DOHH2 (cell line): Measurements from ENCODE around the gene IL6.

Experiments
- H3F3A ChIP-seq: fragments of 200-600 bp; sonication (generic), shearing (Covaris generic); 2 replicates; pipeline ENCODE4 v1.6.0; 2016; ENCODE audit warnings: antibody characterized with exemption, mild to moderate bottlenecking; ENCODE audit not compliant: control insufficient read depth, insufficient read depth
- H3K27ac ChIP-seq: fragments of 200-600 bp; sonication (generic); 2 replicates; pipeline ENCODE4 v1.5.1; 2014; ENCODE audit warnings: low read depth, mild to moderate bottlenecking, low read length, moderate library complexity
- H3K27me3 ChIP-seq: fragments of 200-600 bp; sonication (generic); 2 replicates; pipeline ENCODE4 v1.6.1; 2014; ENCODE audit warnings: mild to moderate bottlenecking, low read length, mixed read lengths; ENCODE audit not compliant: control insufficient read depth
- H3K36me3 ChIP-seq: fragments of 200-600 bp; sonication (generic); 2 replicates; pipeline ENCODE4 v1.6.1; 2014; ENCODE audit warnings: mild to moderate bottlenecking, low read length, moderate library complexity, mixed read lengths; ENCODE audit not compliant: control insufficient read depth
- H3K4me1 ChIP-seq: fragments of 200-600 bp; sonication (generic); 2 replicates; pipeline ENCODE4 v1.6.1; 2014; ENCODE audit warnings: mild to moderate bottlenecking, low read length, mixed read lengths; ENCODE audit not compliant: control insufficient read depth
- H3K4me2 ChIP-seq: fragments of 200-600 bp; sonication (generic); 2 replicates; pipeline ENCODE4 v1.6.0; 2014; ENCODE audit warnings: mild to moderate bottlenecking, low read length, moderate library complexity
- H3K4me3 ChIP-seq: fragments of 200-600 bp; sonication (generic); 2 replicates; pipeline ENCODE4 v1.5.1; 2014; ENCODE audit warnings: mild to moderate bottlenecking, low read length, mixed read lengths
- H3K79me2 ChIP-seq: fragments of 200-600 bp; sonication (generic); 2 replicates; pipeline ENCODE4 v1.6.1; 2014; ENCODE audit warnings: mild to moderate bottlenecking, low read length, mixed read lengths; ENCODE audit not compliant: control insufficient read depth
- H3K9me2 ChIP-seq: fragments of 200-600 bp; sonication (generic); replicated peaks from 2 replicates; pipeline ENCODE4 v1.6.1; 2014; ENCODE audit warnings: mild to moderate bottlenecking, low read length, mixed read lengths; ENCODE audit not compliant: control insufficient read depth
- H3K9me3 ChIP-seq: fragments of 200-600 bp; sonication (generic); 2 replicates; pipeline ENCODE4 v1.6.1; 2014; ENCODE audit warnings: antibody characterized with exemption, low read length, mixed read lengths; ENCODE audit not compliant: control insufficient read depth, insufficient read depth
- H4K20me1 ChIP-seq: fragments of 200-600 bp; sonication (generic); 2 replicates; pipeline ENCODE4 v1.6.0; 2014; ENCODE audit warnings: low read depth, mild to moderate bottlenecking, antibody characterized with exemption, low read length, moderate library complexity; ENCODE audit not compliant: control insufficient read depth, insufficient read depth
- CTCF ChIP-seq: fragments of 200-600 bp; sonication (generic); IDR thresholded peaks from one replicate; pipeline ENCODE4 v1.5.1; 2014; ENCODE audit warnings: antibody characterized with exemption, mild to moderate bottlenecking, low read depth, low read length; ENCODE audit not compliant: poor library complexity, severe bottlenecking
- EZH2phosphoT487 ChIP-seq: fragments of 200-600 bp; sonication (generic); IDR thresholded peaks from 2 replicates; pipeline ENCODE4 v1.6.1; 2017; ENCODE audit warnings: borderline replicate concordance, mild to moderate bottlenecking, antibody characterized with exemption, low read length, moderate library complexity, mixed read lengths

The IL6 gene

GRCh38 chr7:22709857-22710256 is 17.1 kb upstream of the IL6 start:
- H3K4me1 ChIP-seq: peaks cover 21% of the 10 kb centered on the region
- H3K4me3 ChIP-seq: peak overlapping the region; percentile 33

GRCh38 chr7:22712999-22713398 is 14.0 kb upstream of the IL6 start:
- no peaks in the 10 kb centered on the region for H3K36me3 ChIP-seq
- H3K9me2 ChIP-seq: no peaks in the 10 kb centered on the region
- no peak overlapping the region for H3K4me3 ChIP-seq
- TF ChIP-seq CTCF (no peak), EZH2phosphoT487 (no peak)
- no peaks in the 10 kb centered on the region for H3K9me3 ChIP-seq
- peaks cover 21% of the 10 kb centered on the region for H3K4me1 ChIP-seq
- H3K4me2 ChIP-seq: no peak overlapping the region
- H3K79me2 ChIP-seq: no peaks in the 10 kb centered on the region
- peaks cover 49% of the 10 kb centered on the region for H3K27me3 ChIP-seq
- no peaks in the 10 kb centered on the region for H4K20me1 ChIP-seq
- H3F3A ChIP-seq: peaks cover 3% of the 10 kb centered on the region; the same call in 1 of the 2 replicates
- H3K27ac ChIP-seq: no peak overlapping the region

More at GRCh38 chr7:22709857-22710256, 17.1 kb upstream of the IL6 start:
- TF ChIP-seq CTCF (no peak), EZH2phosphoT487 (no peak)
- Histone ChIP-seq H3K36me3 (no peaks in the 10 kb centered on the region), H3K27ac (peak overlapping the region; percentile 35; the same call in 1 of the 2 replicates), H4K20me1 (no peaks in the 10 kb centered on the region), H3K9me3 (no peaks in the 10 kb centered on the region), H3K4me2 (peak overlapping the region; percentile 53), H3K27me3 (peaks cover 20% of the 10 kb centered on the region), H3K9me2 (no peaks in the 10 kb centered on the region), H3K79me2 (no peaks in the 10 kb centered on the region), H3F3A (peaks cover 3% of the 10 kb centered on the region; the same call in 1 of the 2 replicates)

GRCh38 chr7:22713463-22713862 is 13.5 kb upstream of the IL6 start:
- no peaks in the 10 kb centered on the region for H3K79me2 ChIP-seq
- no peak overlapping the region for H3K27ac ChIP-seq
- H4K20me1 ChIP-seq: no peaks in the 10 kb centered on the region
- H3K4me3 ChIP-seq: no peak overlapping the region
- H3K36me3 ChIP-seq: no peaks in the 10 kb centered on the region
- no peak overlapping the region for H3K4me2 ChIP-seq
- TF ChIP-seq CTCF (no peak), EZH2phosphoT487 (no peak)
- no peaks in the 10 kb centered on the region for H3K9me3 ChIP-seq
- peaks cover 54% of the 10 kb centered on the region for H3K27me3 ChIP-seq
- no peaks in the 10 kb centered on the region for H3K9me2 ChIP-seq
- peaks cover 3% of the 10 kb centered on the region; the same call in 1 of the 2 replicates for H3F3A ChIP-seq
- peaks cover 21% of the 10 kb centered on the region for H3K4me1 ChIP-seq
